ENCODE measurements around the gene WASF2.

GRCh38 chr1:27397110-27397509 is 92.9 kb downstream of the WASF2 start:
- TF ChIP-seq CTCF (IDR thresholded peaks at IDR 0.05) (no peak), POLR2A (IDR thresholded peaks at IDR 0.05) (peak in 1 of 2 donors; percentile 16)
